WERI-Rb-1 (cell line): Measurements from ENCODE around the gene SAMD4B.

Experiments
- DNase-seq: peaks from one replicate; pipeline ENCODE4 v3.0.0-alpha.2; 2020
- H3K27ac ChIP-seq: fragments of 250-450 bp; sonication (Bioruptor Pico); 2 replicates; pipeline ENCODE4 v1.5.1; 2020; ENCODE audit warnings: mild to moderate bottlenecking, moderate library complexity
- H3K27me3 ChIP-seq: fragments of 250-450 bp; sonication (Bioruptor Pico); 2 replicates; pipeline ENCODE4 v1.5.1; 2021; ENCODE audit warnings: mild to moderate bottlenecking, low read depth, moderate library complexity; ENCODE audit not compliant: insufficient read depth, severe bottlenecking
- H3K36me3 ChIP-seq: fragments of 250-450 bp; sonication (Bioruptor Pico); 2 replicates; pipeline ENCODE4 v1.5.1; 2020; ENCODE audit warnings: mild to moderate bottlenecking, moderate library complexity
- H3K4me3 ChIP-seq: 2 replicates; pipeline ENCODE4 v1.5.1; 2011; ENCODE audit warnings: low read depth, mild to moderate bottlenecking, control low read depth, low read length
- H3K9me3 ChIP-seq: fragments of 250-450 bp; sonication (Bioruptor Pico); 2 replicates; pipeline ENCODE4 v1.5.1; 2021; ENCODE audit warnings: mild to moderate bottlenecking, moderate library complexity; ENCODE audit not compliant: severe bottlenecking
- TF ChIP-seq, protein P1 (sequence below): IDR thresholded peaks from 2 replicates; pipeline ENCODE4 v1.5.1; 2011; ENCODE audit warnings: low read depth, mild to moderate bottlenecking, control low read depth, inconsistent platforms, low read length

The SAMD4B gene

DNA sequence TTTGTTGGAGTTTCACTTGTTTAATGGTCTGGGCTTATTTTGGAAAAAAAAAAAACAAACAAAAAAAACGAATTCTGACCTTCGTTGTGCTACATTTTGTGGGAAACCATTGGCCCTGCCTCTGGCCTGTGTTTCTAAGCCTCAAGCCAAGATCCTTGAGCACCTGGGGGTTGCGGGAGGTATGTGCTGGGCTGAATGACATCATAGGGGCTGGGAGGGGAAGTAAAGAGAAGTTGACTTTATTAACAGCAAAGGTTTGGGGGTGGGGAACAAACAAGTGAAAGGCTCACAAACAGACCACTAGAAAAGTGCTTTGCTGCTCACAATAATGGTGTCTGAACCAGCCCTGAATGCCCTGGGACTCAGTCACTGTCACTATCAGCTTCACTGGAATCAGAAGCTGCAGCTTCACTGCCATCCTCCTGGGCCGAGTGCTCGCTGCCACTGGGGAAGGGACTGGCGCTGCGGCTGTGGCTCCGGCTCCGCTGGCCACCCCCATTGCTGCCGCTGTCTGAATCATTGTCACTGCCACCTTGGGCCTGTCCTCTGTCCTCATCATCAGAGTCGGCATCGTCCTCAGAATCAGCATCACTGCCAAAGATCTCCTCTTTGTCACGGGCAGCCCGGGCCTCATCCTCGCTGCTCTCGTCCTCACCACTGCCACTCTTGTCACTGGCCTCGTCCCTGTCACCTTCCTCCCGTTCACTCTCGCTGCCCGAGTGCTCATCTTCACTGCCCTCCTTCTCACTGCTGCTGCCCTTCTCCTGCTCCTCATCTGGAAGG lies 43.6 kb downstream of the SAMD4B start:
- Histone ChIP-seq H3K27me3 (no peaks in the 10 kb centered on the region), H3K9me3 (no peaks in the 10 kb centered on the region), H3K36me3 (peaks cover 82% of the 10 kb centered on the region), H3K27ac (no peak overlapping the region; the same call in 1 of the 2 replicates), H3K4me3 (no peak overlapping the region)
- no peak for DNase-seq
- TF ChIP-seq, protein P1, sequence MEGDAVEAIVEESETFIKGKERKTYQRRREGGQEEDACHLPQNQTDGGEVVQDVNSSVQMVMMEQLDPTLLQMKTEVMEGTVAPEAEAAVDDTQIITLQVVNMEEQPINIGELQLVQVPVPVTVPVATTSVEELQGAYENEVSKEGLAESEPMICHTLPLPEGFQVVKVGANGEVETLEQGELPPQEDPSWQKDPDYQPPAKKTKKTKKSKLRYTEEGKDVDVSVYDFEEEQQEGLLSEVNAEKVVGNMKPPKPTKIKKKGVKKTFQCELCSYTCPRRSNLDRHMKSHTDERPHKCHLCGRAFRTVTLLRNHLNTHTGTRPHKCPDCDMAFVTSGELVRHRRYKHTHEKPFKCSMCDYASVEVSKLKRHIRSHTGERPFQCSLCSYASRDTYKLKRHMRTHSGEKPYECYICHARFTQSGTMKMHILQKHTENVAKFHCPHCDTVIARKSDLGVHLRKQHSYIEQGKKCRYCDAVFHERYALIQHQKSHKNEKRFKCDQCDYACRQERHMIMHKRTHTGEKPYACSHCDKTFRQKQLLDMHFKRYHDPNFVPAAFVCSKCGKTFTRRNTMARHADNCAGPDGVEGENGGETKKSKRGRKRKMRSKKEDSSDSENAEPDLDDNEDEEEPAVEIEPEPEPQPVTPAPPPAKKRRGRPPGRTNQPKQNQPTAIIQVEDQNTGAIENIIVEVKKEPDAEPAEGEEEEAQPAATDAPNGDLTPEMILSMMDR: no peak

GRCh38 chr19:39386557-39386956 lies 44.3 kb downstream of the SAMD4B start:
- DNase-seq: no peak
- no peak overlapping the region for H3K27ac ChIP-seq
- H3K36me3 ChIP-seq: peaks cover 74% of the 10 kb centered on the region

GRCh38 chr19:39388657-39389056 lies 46.4 kb downstream of the SAMD4B start:
- no peak for DNase-seq
- Histone ChIP-seq H3K27me3 (no peaks in the 10 kb centered on the region), H3K36me3 (peaks cover 59% of the 10 kb centered on the region), H3K27ac (no peak overlapping the region), H3K4me3 (no peak overlapping the region), H3K9me3 (no peaks in the 10 kb centered on the region)
- TF ChIP-seq, protein P1: no peak

More at GRCh38 chr19:39386557-39386956, 44.3 kb downstream of the SAMD4B start:
- no peaks in the 10 kb centered on the region for H3K9me3 ChIP-seq
- H3K27me3 ChIP-seq: no peaks in the 10 kb centered on the region
- TF ChIP-seq, protein P1: no peak
- H3K4me3 ChIP-seq: no peak overlapping the region

DNA sequence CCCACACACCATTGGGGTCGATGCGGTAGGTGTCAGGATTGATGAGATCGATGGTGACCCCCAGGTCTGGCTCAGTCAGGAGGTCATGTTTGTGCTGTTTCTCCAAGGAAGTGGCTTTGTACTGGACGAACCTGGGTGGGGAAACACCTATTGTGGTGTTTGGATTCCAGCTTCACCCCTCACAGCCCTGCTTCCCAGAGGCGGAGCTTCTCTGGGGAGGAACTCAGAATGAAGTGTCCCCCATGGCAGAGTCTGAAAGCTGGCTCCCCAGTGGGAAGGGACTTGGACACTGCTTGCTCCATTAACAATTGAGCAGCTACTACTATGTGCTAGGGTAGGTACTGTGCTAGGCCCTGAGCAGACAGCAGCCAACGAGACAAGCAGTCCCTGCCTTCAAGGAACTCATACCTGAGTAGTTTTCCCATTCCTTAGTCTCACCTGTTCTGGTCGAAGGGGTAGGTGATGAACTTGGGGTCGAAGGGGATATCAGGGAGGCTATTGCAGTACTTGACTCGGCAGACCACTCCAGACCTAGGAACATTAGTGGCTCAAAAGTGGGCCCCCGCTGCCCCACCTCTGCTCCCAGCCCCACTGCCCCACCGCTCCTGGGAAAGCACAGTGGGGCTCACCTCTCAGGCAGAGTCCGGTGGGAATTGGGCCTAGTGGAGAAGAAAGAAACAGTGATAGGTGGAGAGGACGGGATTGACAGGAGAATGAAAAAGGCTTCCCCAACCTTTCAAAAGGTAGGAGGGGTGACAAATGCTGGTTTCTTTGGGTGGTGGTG lies 47.6 kb downstream of the SAMD4B start:
- Histone ChIP-seq H3K36me3 (peaks cover 56% of the 10 kb centered on the region), H3K4me3 (peak overlapping the region; percentile 99), H3K27ac (peak overlapping the region; percentile 98), H3K27me3 (no peaks in the 10 kb centered on the region), H3K9me3 (no peaks in the 10 kb centered on the region)
- DNase-seq: no peak
- TF ChIP-seq, protein P1: no peak

- TF ChIP-seq, protein P1: no peak
- no peak for DNase-seq
- Histone ChIP-seq H3K27ac (peak overlapping the region; percentile 98), H3K4me3 (peak overlapping the region; percentile 99), H3K9me3 (no peaks in the 10 kb centered on the region), H3K27me3 (no peaks in the 10 kb centered on the region), H3K36me3 (peaks cover 57% of the 10 kb centered on the region)
Measured at GRCh38 chr19:39390451-39390750, 48.2 kb downstream of the SAMD4B start.
